PC-9 (cell line): ENCODE measurements around the gene SLC7A4.

Experiments
- CTCF ChIP-seq: fragments of 200-600 bp; sonication (generic); conservative IDR thresholded peaks from 2 replicates; pipeline ENCODE4 v1.6.1; 2017; ENCODE audit warnings: mixed run types, antibody characterized with exemption, mild to moderate bottlenecking, moderate library complexity
- EZH2 ChIP-seq: fragments of 200-600 bp; sonication (generic); IDR thresholded peaks from 2 replicates; pipeline ENCODE4 v1.8.0; 2017; ENCODE audit warnings: antibody characterized with exemption, low read depth

- TF ChIP-seq CTCF (no peak), EZH2 (no peak)
Measured at GRCh38 chr22:21030621-21031544, 1.5 kb downstream of the SLC7A4 start.
